Natural killer cell treated with Interleukin-12 subunit alpha and Interleukin-12 subunit beta and Interleukin-15 and Interleukin-18, amount 100 ng/mL, for 72 hours (primary cell): ENCODE data around the gene FRK. TPM values are rescaled to one million over a fixed set of nuclear protein-coding genes. Genes with fewer than 3 reads are reported as not detected.

Source experiments
- ATAC-seq, 2 donors: fragments of 150-1000 bp; cut with Tn5 transposase in 1 of 2; sonication (Bioruptor Pico), chemical (Tn5 transposase) in 1 of 2; 2 replicates each; pipeline ENCODE4 v1.10.0; 2021
- DNase-seq: peaks from one replicate; pipeline ENCODE4 v3.0.0; 2022; ENCODE audit warnings: low spot score
- H3K27ac Mint-ChIP-seq, 2 donors: 1 replicate in 1 of 2; 2 replicates in 1 of 2; pipeline ENCODE4 v1.8.0; 2022; ENCODE audit warnings: mixed read lengths in 2 of 2, mild to moderate bottlenecking in 1 of 2, moderate library complexity in 1 of 2
- H3K27me3 Mint-ChIP-seq, 2 donors: 1 replicate in 1 of 2; 2 replicates in 1 of 2; pipeline ENCODE4 v1.8.0; 2022; ENCODE audit warnings: mixed read lengths in 2 of 2
- H3K36me3 Mint-ChIP-seq: one replicate; pipeline ENCODE4 v1.8.0; 2022; ENCODE audit warnings: mixed read lengths
- H3K4me1 Mint-ChIP-seq, 2 donors: 1 replicate in 1 of 2; 2 replicates in 1 of 2; pipeline ENCODE4 v1.8.0; 2022; ENCODE audit warnings: low read depth in 2 of 2, mixed read lengths in 2 of 2, mild to moderate bottlenecking in 1 of 2
- H3K4me3 Mint-ChIP-seq: one replicate; pipeline ENCODE4 v1.8.0; 2022; ENCODE audit warnings: mixed read lengths
- H3K9me3 Mint-ChIP-seq: 2 replicates; pipeline ENCODE4 v1.8.0; 2022; ENCODE audit warnings: mixed read lengths
- total RNA-seq, 2 donors: library from RNA; stranded (reverse); gene quantifications; one replicate each; pipeline ENCODE4 v1.2.3, GENCODE V29; 2022

Gene FRK
- total RNA-seq, 2 donors from 2014 or later = 0.02 TPM; not detected in 1

DNA sequence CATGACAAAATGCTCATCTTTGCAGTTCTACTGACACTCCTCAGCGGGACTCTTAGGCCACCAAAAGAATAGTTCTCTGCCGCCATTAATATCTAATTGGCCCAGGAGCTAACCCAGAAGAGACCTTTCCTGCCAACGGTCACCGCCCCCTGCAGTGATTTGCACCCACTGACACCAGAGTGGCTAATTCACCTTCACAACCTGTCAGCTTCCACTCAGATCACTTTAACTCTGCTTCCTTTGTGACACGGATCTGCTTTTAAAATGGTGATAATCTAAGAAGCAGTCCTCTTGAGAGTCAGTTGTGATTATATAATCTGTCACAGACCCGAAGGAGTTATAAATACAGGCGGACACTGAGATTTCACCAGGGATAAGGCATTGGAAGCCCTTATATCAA is 172.8 kb downstream of the FRK start:
- H3K9me3 Mint-ChIP-seq = peaks cover 6% of the 10 kb centered on the region
- DNase-seq = no peak
- no peaks in the 10 kb centered on the region for H3K4me1 Mint-ChIP-seq
- no peaks in the 10 kb centered on the region for H3K27me3 Mint-ChIP-seq
- no peak for ATAC-seq
- H3K27ac Mint-ChIP-seq = no peak overlapping the region
- no peaks in the 10 kb centered on the region for H3K36me3 Mint-ChIP-seq
- no peak overlapping the region for H3K4me3 Mint-ChIP-seq

DNA sequence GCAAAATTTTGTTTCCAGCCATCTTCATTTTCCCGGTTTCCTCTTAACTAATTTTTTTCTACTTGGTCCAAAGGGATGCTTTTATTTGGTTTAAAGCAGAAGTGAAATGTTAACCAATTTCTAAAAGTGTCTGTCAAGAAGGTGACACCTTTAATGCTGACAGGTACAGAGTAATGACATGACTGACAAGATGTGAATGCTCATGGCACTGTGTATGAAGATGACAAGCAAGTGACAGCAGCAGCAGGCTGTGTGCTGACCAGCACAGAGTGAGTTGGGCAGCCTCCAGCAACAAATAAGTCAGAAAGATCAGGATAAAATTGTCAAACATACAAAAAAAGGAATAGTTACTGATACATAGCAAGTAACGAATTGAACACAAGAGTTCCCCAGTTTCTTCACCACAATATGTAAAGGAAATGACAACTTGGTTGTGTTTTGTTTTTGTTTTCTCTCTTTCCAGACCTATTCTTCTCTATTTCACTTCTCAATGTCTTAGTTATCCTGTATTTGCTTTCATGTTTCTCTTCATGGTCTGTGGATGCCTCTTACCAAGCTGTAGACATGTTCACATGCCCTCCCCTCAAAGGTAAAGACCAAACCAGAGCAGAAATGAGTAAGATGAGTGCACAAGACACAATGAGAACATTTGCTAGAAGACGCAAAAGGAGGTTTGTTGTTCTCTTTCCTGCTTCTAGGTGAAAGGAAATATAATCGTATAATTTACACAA is 174.9 kb downstream of the FRK start:
- Mint-ChIP-seq H3K27ac (no peak overlapping the region), H3K27me3 (no peaks in the 10 kb centered on the region), H3K36me3 (no peaks in the 10 kb centered on the region), H3K9me3 (peaks cover 6% of the 10 kb centered on the region), H3K4me1 (no peaks in the 10 kb centered on the region), H3K4me3 (no peak overlapping the region)
- DNase-seq (no peak), ATAC-seq (no peak)

DNA sequence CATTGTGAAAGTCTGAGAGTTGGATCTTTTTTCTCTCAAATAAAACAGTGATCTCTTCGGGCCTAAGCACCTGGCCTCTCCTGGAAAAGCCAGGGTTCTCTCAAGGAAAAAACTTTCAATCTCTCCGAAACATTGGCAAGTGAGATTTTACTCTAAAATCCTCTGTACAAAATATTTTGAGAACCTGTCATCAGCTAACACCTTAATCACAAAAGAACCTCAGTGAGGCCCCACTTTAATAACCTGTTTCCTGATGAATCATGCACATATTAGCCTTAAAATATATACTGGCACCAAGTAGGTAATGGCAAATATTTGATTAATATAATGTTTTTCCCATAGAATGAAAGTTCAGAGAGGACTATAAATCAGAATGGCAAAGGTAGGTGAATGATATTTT is 177.9 kb downstream of the FRK start:
- Mint-ChIP-seq H3K27me3 (no peaks in the 10 kb centered on the region), H3K27ac (no peak overlapping the region), H3K4me3 (no peak overlapping the region), H3K36me3 (no peaks in the 10 kb centered on the region), H3K4me1 (no peaks in the 10 kb centered on the region), H3K9me3 (no peaks in the 10 kb centered on the region)
- DNase-seq (no peak), ATAC-seq (no peak)

DNA sequence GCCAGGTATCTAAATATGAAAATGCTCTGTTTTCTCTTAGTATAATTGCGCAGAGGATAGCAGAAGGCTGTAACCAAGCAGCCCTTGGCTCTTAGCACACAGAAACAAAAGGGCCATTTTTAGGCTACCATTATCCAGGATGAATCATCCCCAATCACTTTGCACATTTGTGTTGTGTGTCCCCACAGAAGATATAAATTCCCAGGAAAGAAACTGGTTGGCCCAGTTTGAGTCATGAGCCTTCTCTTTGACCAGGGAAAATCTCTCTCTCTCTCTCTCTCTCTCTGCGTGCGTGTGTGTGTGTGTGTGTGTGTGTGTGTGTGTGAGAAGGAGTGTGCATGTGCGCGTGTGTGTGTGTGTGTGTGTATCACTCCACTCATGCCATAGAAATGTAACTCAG is 178.5 kb downstream of the FRK start:
- ATAC-seq (no peak), DNase-seq (no peak)
- H3K9me3 Mint-ChIP-seq = no peaks in the 10 kb centered on the region
- H3K27ac Mint-ChIP-seq = no peak overlapping the region
- no peak overlapping the region for H3K4me3 Mint-ChIP-seq
- H3K27me3 Mint-ChIP-seq = no peaks in the 10 kb centered on the region
- H3K4me1 Mint-ChIP-seq = no peaks in the 10 kb centered on the region
- no peaks in the 10 kb centered on the region for H3K36me3 Mint-ChIP-seq

Other genes starting within 250 kb of the FRK start
- gene NT5DC1, start 40.0 kb upstream of the FRK start, total RNA-seq = 10 to 100 TPM; 28.4 to 33.9 TPM
- gene COL10A1, start 65.2 kb upstream of the FRK start, total RNA-seq = not detected
- gene TSPYL4, start 193.2 kb upstream of the FRK start, total RNA-seq = 10 to 100 TPM; 14.3 to 16.6 TPM
- 10 to 100 TPM; 40.4 to 50.9 TPM for gene TSPYL1, start 219.0 kb upstream of the FRK start, total RNA-seq